Panc1 (cell line): ENCODE measurements around the gene MTX1.
"Not testable (repeated sequence)": the region's sequence is repeated elsewhere in the genome, so short reads cannot be mapped to it uniquely, and the experiment has no call there.

ENCODE experiments used
- CTCF ChIP-seq: fragments of 450-650 bp; IDR thresholded peaks from 2 replicates; pipeline ENCODE4 v1.5.1; 2017; ENCODE audit warnings: mild to moderate bottlenecking
- POLR2AphosphoS5 ChIP-seq: IDR thresholded peaks from 2 replicates; pipeline ENCODE4 v1.6.1; 2012; ENCODE audit warnings: mild to moderate bottlenecking, low read depth, low read length, moderate library complexity

GRCh38 chr1:155214702-155215101 is 6.2 kb downstream of the MTX1 start:
- TF ChIP-seq POLR2AphosphoS5, CTCF: not testable (repeated sequence)
